Activated effector memory CD4-positive, alpha-beta T cell treated with anti-CD3 and anti-CD28 coated beads, Interleukin-2, amount 50 U/mL, for 16 hours (primary cell): ENCODE measurements around the gene GATAD2A.

Source experiments
- DNase-seq: peaks from one replicate; pipeline ENCODE4 v3.0.0-alpha.2; 2020

The GATAD2A gene

GRCh38 chr19:19422156-19422555 lies 16.7 kb downstream of the GATAD2A start:
- DNase-seq = no peak

GRCh38 chr19:19423322-19423721 lies 17.8 kb downstream of the GATAD2A start:
- no peak for DNase-seq

GRCh38 chr19:19425170-19425875 lies 19.8 kb downstream of the GATAD2A start:
- DNase-seq = no peak

GRCh38 chr19:19426216-19426615 lies 20.7 kb downstream of the GATAD2A start:
- no peak for DNase-seq

DNA sequence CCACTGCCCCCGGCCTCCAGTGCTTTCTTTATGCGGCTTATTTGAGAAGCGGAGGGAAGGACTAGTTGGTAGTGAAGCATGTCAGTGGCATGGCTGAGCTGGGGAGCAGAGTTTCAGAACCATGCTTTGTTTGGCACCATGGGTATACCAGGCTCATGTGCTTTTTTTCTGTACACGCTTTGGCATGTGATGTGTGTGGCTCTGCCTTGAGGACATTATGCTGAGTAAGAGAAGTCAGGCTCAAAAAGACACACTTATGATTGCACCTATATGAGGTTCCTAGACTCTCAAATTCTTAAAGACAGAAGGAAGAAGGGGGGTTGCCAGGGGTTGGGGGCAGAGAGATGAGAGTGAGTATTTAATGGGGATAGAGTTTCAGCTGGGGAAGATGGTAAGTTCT lies 21.3 kb downstream of the GATAD2A start:
- DNase-seq = no peak

GRCh38 chr19:19427302-19427701 lies 21.8 kb downstream of the GATAD2A start:
- DNase-seq = no peak

DNA sequence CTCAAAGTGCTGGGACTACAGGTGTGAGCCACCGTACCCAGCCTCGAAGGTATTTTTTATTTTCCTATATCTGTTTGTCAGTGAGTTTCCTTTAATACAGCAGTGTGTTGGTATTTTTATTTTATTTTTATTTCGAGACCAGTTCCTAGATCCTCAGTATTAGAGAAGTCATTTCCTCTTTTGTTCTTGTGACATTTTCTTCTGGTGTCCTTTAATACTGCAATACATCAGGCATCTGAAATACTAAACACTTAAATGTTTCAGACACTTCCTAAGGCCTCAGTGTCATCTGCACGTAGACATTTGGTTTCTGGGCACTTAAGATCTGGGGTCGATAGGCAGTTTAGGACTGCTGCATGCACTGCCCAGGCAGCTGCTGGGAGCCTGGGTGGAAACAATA lies 22.5 kb downstream of the GATAD2A start:
- no peak for DNase-seq

GRCh38 chr19:19428746-19429145 lies 23.3 kb downstream of the GATAD2A start:
- no peak for DNase-seq

GRCh38 chr19:19429361-19429760 lies 23.9 kb downstream of the GATAD2A start:
- DNase-seq = no peak

GRCh38 chr19:19432732-19433131 lies 27.3 kb downstream of the GATAD2A start:
- DNase-seq = no peak

DNA sequence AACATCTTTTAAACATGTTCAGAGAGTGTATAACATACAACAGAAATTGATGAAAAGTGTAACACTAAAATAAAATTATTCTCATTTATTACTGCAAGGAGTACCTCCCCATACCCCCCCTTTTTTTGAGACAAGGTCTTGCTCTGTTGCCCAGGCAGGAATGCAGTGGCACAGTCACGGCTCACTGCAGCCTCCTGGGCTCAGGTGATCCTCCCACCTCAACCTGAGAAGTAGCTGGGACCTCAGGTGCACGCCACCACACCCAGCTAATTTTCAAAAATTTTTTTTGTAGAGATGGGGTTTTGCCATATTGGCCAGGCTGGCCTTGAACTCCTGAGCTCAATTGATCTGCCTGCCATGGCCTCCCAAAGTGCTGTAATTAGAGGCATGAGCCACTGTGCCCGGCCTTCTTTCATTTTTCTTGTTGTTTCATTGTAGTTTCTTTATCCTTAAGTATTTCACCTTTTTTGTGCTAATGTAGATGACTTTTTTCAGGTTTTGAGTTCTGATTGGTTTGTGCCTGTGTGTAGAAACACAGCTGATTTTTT lies 28.3 kb downstream of the GATAD2A start:
- no peak for DNase-seq

GRCh38 chr19:19434483-19435045 lies 29.1 kb downstream of the GATAD2A start:
- no peak for DNase-seq

GRCh38 chr19:19436137-19436691 lies 30.7 kb downstream of the GATAD2A start:
- DNase-seq = no peak

DNA sequence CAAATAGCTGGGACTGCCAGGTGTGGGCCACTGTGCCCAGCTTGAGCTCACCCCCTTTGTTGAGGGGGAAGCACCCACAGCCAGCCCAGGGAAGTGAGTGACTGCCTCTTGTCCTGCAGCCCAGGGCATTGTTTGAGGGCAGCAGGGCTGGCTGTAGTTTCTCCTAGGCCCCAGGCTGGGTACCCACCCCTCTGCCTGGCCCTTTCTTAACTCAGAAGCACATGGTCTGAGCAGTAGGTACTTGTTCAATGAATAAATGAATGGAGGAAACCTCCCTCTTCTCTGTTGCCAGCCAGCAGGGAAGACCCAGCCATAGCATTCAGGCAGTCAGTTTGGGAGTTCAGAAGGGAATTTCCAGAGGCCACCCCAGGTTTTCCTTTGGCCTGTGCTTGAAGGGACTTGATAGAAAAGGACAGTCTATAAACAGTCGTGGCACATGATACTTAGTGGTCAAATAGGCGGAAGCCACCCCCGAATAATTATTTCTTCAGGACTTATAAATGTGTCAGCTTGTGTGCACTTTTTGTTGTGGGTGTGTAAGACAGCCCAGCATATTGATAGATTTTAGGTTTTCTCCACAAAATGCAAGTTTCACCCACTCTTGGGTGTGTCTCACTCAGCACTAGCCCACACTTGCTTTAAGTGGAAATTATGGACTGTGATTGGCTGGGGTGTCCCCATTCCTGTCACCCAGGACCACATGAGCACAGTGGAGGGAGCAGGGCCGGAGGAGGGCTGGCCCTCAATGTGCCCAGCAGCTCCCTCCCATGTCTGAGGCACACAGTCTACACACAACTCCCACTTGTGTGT lies 33.1 kb downstream of the GATAD2A start:
- DNase-seq = no peak

- no peak for DNase-seq
These were observed 33.7 kb downstream of the GATAD2A start for GRCh38 chr19:19439176-19439482.

DNA sequence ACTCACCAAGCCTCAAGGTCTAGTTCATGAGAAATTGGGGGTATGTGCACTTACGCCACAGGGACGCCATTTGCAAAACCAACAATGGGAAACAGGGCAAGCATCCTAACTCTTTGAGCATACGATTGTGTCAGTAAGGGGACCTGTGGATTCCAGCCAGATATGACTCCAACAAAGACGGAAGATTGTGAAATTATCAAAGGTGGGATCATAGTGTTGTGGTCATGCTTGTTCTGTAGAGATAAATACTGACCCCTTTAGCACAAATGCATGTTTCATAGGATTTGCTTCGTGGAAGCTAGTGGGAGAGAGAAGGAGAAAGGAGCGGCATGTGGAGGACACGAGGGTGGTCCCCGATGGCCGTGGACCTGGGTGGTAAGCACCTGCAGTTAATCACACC lies 37.8 kb downstream of the GATAD2A start:
- no peak for DNase-seq

DNA sequence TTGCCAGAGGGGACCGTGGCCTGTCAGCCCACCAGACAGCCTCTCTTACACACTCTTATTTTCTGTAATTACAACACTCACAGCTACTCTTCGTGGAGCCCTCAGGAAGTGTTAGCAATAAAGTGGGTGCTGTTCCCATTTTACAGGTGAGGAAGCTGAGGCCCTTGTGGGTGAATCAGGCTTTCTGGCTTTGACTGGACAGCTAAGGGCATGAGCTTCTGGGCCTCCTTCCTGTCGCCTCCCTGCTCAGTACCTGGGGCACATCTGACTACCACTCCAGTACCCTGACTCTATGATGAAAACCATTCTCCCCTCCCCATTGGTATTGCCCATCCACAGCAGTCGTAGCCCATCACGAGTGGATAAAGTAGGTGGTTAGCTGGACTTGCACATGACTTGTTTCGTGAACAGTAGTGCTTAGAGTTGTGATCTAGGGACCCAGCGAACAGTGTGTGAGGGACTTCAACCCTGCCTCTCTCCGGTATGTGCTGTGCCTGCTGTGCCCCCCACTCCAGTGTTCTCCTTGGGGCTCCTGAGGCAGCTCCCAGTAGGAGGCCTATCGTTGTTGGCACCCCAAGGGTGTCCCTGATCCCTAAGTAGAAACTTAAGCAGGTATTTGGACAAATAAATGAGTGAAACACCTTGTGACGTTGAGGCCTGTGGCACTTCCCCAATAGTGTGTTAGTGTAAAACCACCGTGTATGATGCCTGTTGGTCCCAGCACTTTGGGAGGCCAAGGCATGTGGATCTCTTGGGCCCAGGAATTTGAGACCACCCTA lies 38.6 kb downstream of the GATAD2A start:
- no peak for DNase-seq

- peak; percentile 68 for DNase-seq
These were observed 39.2 kb downstream of the GATAD2A start for GRCh38 chr19:19444681-19445155.

- DNase-seq = no peak
These were observed 39.8 kb downstream of the GATAD2A start for GRCh38 chr19:19445288-19445687.

- DNase-seq = no peak
These were observed 40.5 kb downstream of the GATAD2A start for GRCh38 chr19:19445911-19446361.

- DNase-seq = no peak
These were observed 41.4 kb downstream of the GATAD2A start for GRCh38 chr19:19446655-19447437.
